Ascending aorta (tissue), 2 donors: ENCODE measurements around the gene TFCP2L1. TPM values are rescaled to one million over a fixed set of nuclear protein-coding genes. Genes with fewer than 3 reads are reported as not detected.

Experiments used
- DNase-seq, 2 donors: peaks; one replicate each; pipeline ENCODE4 v3.0.0-alpha.2; 2019; ENCODE audit warnings: low spot score in 2 of 2
- H3K27ac ChIP-seq, 2 donors: fragments of 200-600 bp; sonication (generic); one replicate each; pipeline ENCODE4 v1.5.1; 2016 to 2017; ENCODE audit warnings: mild to moderate bottlenecking in 1 of 2
- H3K27me3 ChIP-seq: fragments of 200-600 bp; sonication (generic); one replicate; pipeline ENCODE4 v1.5.1; 2017
- H3K36me3 ChIP-seq, 2 donors: fragments of 200-600 bp; sonication (generic); one replicate each; pipeline ENCODE4 v1.5.1; 2016
- H3K4me1 ChIP-seq, 2 donors: fragments of 200-600 bp; sonication (generic); one replicate each; pipeline ENCODE4 v1.5.1; 2016 to 2017; ENCODE audit warnings: mild to moderate bottlenecking in 1 of 2
- H3K4me3 ChIP-seq, 2 donors: fragments of 200-600 bp; sonication (generic); one replicate each; pipeline ENCODE4 v1.5.1; 2016 to 2017; ENCODE audit warnings: mild to moderate bottlenecking in 1 of 2
- H3K9me3 ChIP-seq, 2 donors: fragments of 200-600 bp; sonication (generic); one replicate each; pipeline ENCODE4 v1.5.1; 2016
- CTCF ChIP-seq, 3 experiments: fragments of 200-600 bp in 2 of 3; fragments of 450-650 bp in 1 of 3; sonication (generic) in 2 of 3; IDR thresholded peaks; one replicate each; pipeline ENCODE4 v1.5.1; 2016 to 2019; ENCODE audit warnings: antibody characterized with exemption in 3 of 3, mild to moderate bottlenecking in 1 of 3, moderate library complexity in 1 of 3
- intact Hi-C: fragments of 100-400 bp; cut with DNase I; formaldehyde crosslinking; loops from one replicate; pipeline ENCODE4 v1.15.1; 2023
- total RNA-seq: library from RNA; depleted of rRNA; stranded (reverse); fragments of >200 nt; gene quantifications from one replicate; pipeline ENCODE4 v1.1.0, GENCODE V29; 2016

TFCP2L1 gene
- total RNA-seq, 1 donor from 2014 or later, result 5.5 TPM

- TF ChIP-seq CTCF (IDR thresholded peaks at IDR 0.05), result no peak
Observed at GRCh38 chr2:121253021-121253673, 31.9 kb downstream of the TFCP2L1 start.

GRCh38 chr2:121251497-121251896 is 33.5 kb downstream of the TFCP2L1 start:
- intact Hi-C loops, result no loop called here
- Histone ChIP-seq H3K4me1 (no peaks in the 10 kb centered on the region), H3K27me3 (no peaks in the 10 kb centered on the region), H3K36me3 (no peaks in the 10 kb centered on the region), H3K4me3 (no peak overlapping the region), H3K9me3 (no peaks in the 10 kb centered on the region), H3K27ac (no peak overlapping the region)
- DNase-seq, result no peak
- TF ChIP-seq CTCF (IDR thresholded peaks at IDR 0.05), result no peak

More at GRCh38 chr2:121253021-121253673, 31.9 kb downstream of the TFCP2L1 start:
- H3K4me3 ChIP-seq, result no peak overlapping the region
- DNase-seq, result no peak
- H3K4me1 ChIP-seq, result no peaks in the 10 kb centered on the region
- intact Hi-C loops, result no loop called here
- H3K9me3 ChIP-seq, result no peaks in the 10 kb centered on the region
- no peak overlapping the region for H3K27ac ChIP-seq
- no peaks in the 10 kb centered on the region for H3K27me3 ChIP-seq
- H3K36me3 ChIP-seq, result no peaks in the 10 kb centered on the region

GRCh38 chr2:121248766-121249343 is 36.1 kb downstream of the TFCP2L1 start:
- no peak for TF ChIP-seq CTCF (IDR thresholded peaks at IDR 0.05)

DNA sequence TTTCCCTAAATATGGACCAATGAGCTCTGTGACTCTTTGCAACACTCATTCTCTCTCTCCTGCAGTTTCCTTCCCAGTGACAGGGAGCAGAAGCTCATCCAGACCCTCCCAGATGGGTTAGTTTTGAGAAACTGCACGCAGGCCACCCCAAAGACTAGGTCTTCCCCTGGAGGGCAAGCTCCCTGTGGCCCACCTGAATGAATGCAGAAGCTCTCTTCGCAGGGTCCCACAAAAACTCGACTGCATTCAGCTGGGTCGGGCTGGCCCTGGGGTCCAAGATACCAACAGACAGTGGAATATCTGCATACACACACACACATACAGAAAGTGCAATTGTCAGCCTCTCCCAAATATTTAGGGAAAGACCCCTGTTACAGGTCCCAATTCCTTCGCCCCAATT is 37.0 kb downstream of the TFCP2L1 start:
- intact Hi-C loops, result no loop called here
- H3K9me3 ChIP-seq, result no peaks in the 10 kb centered on the region
- DNase-seq, result no peak
- no peaks in the 10 kb centered on the region for H3K36me3 ChIP-seq
- no peak overlapping the region for H3K27ac ChIP-seq
- H3K4me3 ChIP-seq, result no peak overlapping the region
- no peak for TF ChIP-seq CTCF (IDR thresholded peaks at IDR 0.05)
- no peaks in the 10 kb centered on the region for H3K27me3 ChIP-seq
- H3K4me1 ChIP-seq, result no peaks in the 10 kb centered on the region

More at GRCh38 chr2:121248766-121249343, 36.1 kb downstream of the TFCP2L1 start:
- no peak for DNase-seq
- H3K4me1 ChIP-seq, result no peaks in the 10 kb centered on the region
- no peaks in the 10 kb centered on the region for H3K36me3 ChIP-seq
- H3K9me3 ChIP-seq, result no peaks in the 10 kb centered on the region
- no peaks in the 10 kb centered on the region for H3K27me3 ChIP-seq
- intact Hi-C loops, result no loop called here
- no peak overlapping the region for H3K4me3 ChIP-seq
- H3K27ac ChIP-seq, result no peak overlapping the region

DNA sequence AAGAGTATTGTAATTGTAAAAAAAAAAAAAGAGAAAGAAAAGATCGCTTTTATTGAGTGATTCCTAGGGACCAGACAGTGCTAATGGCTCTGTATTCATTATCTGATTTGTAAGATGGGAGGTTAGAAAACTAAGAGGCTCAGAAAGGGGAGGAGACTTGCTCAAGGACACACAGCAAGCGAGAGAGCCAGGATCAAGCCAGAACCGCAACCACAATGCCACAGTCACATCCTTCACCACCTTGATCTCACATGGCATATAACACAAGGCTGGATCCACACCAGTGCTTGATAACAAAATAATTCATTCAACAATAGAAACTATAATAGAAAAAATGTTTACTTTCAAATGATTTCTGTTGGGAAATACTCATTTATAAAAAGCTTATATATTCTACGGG is 37.5 kb downstream of the TFCP2L1 start:
- Histone ChIP-seq H3K27me3 (no peaks in the 10 kb centered on the region), H3K4me3 (no peak overlapping the region), H3K36me3 (no peaks in the 10 kb centered on the region), H3K27ac (no peak overlapping the region), H3K4me1 (no peaks in the 10 kb centered on the region), H3K9me3 (no peaks in the 10 kb centered on the region)
- no peak for DNase-seq
- intact Hi-C loops, result no loop called here
- TF ChIP-seq CTCF (IDR thresholded peaks at IDR 0.05), result no peak
